OCI-LY3 (cell line): ENCODE measurements around the gene RRH.
"Not testable (repeated sequence)": the region's sequence is repeated elsewhere in the genome, so short reads cannot be mapped to it uniquely, and the experiment has no call there.

Experiments
- EZH2phosphoT487 ChIP-seq: fragments of 200-600 bp; shearing (Covaris generic); IDR thresholded peaks from 2 replicates; pipeline ENCODE4 v1.6.1; 2018; ENCODE audit warnings: antibody characterized with exemption, mixed run types, low read depth
- TF ChIP-seq, protein P1 (sequence below): fragments of 200-600, 300-600 bp; sonication (generic); IDR thresholded peaks from 2 replicates; pipeline ENCODE4 v1.5.1; 2014; ENCODE audit warnings: antibody characterized with exemption, low read length, low read depth

DNA sequence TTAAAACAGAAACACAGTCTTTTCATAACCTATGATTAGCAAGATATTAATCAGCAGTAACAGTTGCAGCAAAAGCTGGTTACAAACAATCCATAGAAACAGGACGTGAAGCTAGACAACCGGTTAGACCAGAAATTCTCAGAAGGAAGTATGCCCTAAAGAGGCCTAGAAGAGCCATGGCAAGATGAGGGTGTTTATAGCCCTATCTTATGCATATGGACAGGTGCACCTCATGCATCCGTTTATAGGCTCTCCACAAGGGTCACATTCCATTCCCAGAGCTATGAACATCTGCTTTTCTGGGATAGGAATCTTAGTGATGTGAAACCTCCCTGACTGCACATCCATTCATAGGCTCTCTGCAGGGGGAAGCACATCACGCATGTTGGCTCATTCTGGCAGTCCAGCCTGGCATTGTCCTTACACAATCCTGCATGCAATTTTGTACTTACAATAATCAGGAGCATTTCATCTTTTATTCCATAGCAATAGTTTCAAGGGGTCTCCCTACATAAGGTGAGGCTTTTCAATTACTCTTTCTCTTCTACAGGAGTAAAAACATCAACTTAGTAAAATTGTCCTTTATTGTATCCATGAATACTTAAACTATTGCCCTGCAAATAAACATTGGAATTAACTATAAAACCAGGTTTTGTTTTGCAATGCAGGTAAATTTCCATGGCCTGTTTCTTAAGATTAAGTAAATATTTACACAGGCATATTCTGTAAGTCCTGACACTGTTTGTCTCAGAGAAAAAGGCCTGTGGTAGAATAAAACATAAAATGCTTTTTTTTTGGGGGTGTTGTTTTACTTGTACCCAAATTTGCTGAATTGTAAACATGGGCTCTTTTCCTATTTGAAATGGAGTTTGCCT, 31.9 kb downstream of the RRH start:
- TF ChIP-seq, protein P1, sequence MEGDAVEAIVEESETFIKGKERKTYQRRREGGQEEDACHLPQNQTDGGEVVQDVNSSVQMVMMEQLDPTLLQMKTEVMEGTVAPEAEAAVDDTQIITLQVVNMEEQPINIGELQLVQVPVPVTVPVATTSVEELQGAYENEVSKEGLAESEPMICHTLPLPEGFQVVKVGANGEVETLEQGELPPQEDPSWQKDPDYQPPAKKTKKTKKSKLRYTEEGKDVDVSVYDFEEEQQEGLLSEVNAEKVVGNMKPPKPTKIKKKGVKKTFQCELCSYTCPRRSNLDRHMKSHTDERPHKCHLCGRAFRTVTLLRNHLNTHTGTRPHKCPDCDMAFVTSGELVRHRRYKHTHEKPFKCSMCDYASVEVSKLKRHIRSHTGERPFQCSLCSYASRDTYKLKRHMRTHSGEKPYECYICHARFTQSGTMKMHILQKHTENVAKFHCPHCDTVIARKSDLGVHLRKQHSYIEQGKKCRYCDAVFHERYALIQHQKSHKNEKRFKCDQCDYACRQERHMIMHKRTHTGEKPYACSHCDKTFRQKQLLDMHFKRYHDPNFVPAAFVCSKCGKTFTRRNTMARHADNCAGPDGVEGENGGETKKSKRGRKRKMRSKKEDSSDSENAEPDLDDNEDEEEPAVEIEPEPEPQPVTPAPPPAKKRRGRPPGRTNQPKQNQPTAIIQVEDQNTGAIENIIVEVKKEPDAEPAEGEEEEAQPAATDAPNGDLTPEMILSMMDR, result not testable (repeated sequence)
- TF ChIP-seq EZH2phosphoT487, result not testable (repeated sequence)
